Measurements from ENCODE around the gene EPN2. TPM values are rescaled to one million over a fixed set of nuclear protein-coding genes. Genes with fewer than 3 reads are reported as not detected.

Gene EPN2
- polyA plus RNA-seq, 10 donors = 23.0 to 33.8 (median 27.6) TPM

GRCh38 chr17:19308398-19308797, 71.2 kb downstream of the EPN2 start:
- no peak for DNase-seq

- DNase-seq = no peak
Observed at GRCh38 chr17:19309701-19310100, 72.5 kb downstream of the EPN2 start.

GRCh38 chr17:19310151-19310550, 73.0 kb downstream of the EPN2 start:
- DNase-seq = no peak

DNA sequence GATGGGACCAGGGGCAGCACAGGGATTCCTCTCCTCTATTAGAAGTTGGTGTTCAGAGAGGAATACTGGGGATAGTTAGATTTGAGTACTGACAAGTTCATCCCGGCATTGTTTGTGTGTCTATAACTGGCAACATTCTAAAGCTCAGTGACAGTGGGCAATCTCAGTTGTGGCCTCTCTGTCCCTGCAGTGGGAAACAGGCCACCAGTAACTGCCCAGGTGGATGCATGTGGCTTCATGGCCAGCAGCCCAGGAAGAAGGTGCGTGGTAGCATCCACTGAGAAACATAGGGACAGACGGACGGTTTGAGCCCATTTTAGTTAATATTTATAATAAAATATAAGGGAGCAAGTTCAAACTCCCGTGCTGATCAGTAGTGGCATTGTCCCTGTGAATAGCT, 73.8 kb downstream of the EPN2 start:
- no peak for DNase-seq

- DNase-seq = no peak
Observed at GRCh38 chr17:19311421-19312215, 74.5 kb downstream of the EPN2 start.

GRCh38 chr17:19312406-19312805, 75.2 kb downstream of the EPN2 start:
- DNase-seq = no peak

- DNase-seq = no peak
Observed at GRCh38 chr17:19313066-19313745, 76.0 kb downstream of the EPN2 start.

DNA sequence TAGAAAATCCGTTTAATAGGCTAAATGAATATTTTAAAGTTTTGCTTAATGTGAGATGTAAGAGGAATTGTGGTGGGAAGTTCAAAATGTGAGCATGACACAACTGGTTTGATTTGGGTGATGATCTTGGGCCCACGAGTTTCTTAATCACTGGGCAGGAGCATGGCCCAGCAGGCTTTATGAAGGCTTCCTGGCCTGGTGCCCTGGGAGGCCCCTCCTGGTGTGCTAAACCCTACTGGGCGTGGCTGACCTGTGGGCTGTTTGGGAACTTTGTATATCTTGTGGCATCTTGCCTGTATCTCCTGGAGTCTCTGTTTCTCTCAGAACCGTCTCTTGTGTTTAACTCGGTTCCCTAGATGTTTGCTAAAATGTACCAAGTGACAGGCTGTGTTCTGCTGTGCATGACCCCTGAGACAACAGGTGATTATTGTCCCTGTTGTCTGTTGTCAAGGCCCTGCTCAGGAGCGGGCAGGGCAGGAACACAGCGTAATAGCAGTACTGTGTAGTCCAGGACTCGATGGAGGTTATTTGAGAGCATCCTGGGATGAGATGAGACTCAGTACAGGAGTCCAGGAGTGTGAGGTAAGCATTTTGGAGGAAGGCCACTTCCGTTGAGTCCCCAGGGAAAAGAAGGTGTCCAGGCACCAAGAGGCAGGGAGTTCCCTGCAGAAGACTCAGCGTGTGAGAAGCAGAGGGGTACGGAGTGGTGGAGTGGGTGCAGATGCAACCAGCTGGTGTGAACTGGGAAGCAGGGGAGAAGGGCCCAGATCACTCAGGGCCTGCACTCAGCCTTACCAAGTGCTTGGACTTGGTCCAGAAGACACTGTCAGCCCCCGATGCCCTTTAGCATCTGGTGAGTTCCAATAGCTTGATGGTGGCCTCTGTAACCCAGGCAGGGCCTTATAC, 76.8 kb downstream of the EPN2 start:
- DNase-seq = no peak

- no peak for DNase-seq
Observed at GRCh38 chr17:19315104-19315503, 77.9 kb downstream of the EPN2 start.

DNA sequence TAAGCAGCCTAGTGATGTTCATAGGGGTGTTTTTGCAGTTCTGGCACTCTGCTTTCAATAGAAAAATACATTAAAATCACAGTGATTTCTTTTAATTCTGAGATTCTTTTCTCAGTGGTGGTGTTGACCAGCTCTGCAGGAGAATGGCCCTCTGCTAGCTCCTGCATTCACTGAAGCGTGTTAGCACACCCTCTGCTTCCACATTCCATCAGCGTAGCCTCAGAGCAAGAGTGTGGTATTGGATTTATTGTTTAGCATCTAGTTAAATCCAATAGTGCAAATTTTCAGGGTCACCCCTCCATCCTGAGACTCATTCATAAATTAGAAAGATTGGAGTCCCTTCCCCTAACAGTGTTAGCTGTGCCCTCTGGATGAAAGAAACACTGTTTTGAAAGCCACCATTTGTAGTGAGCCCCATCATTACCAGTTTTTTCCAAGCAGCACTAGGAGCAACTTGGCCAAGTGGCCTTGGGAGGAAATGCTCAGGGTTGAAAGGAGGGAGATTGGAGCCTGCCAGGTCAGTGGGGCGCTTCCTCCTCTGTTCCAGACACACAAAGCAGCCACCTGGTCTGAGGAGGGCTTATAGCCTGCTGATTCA, 79.7 kb downstream of the EPN2 start:
- no peak for DNase-seq

GRCh38 chr17:19317359-19318095, 80.4 kb downstream of the EPN2 start:
- peak; percentile 69 to 83 (median 71) for DNase-seq

DNA sequence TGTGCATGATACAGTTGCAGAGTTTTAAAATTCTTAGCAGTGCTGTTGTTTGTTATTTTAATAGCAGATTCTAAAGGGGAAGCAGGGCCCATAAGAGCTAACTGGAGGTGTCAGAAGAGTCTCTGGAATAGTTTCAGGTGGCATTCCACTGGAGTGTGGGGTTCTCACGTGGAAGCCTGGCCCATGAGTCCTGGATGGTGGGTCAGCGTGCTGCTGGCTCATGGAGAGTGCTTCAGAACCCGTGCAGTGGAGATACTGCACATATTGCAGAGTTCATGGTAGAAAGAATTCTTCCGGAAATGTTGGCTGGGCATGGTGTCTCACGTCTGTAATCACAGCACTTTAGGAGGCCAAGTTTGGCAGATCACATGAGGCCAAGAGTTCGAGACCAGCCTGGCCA, 81.4 kb downstream of the EPN2 start:
- no peak for DNase-seq

DNA sequence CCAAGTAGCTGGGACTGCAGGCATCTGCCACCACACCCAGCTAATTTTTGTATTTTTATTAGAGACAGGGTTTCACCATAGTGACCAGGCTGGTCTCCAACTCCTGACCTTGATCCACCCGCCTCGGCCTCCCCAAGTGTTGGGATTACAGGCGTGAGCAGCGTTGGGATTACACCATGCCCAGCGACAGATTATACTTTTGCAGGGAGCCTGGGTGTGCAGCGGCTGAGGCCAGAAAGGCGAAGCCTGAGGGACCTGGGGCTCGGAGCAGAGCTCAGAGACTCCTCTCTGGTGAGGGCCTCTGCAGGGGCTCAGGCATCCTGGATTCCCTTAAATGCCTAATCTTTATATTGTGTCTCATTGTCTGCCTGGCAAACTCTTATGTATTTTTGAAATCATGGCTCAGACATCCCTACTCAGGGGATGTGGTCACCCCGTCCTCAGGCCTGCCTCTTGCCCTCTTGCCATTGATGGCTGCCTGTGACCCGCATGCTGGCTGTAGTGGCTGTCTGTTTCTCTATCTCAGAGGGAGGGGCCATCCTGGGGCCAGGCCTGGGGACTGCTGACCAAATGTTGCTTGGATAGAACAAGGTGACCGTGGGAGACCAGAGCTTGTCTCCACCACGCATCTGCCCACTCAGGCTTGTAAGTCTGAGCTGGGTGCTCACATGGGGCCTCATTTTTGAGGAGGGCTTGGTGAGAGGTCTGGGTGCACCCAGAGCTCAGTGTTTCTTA, 82.8 kb downstream of the EPN2 start:
- no peak for DNase-seq

- DNase-seq = no peak
Observed at GRCh38 chr17:19320876-19321275, 83.7 kb downstream of the EPN2 start.

- DNase-seq = no peak
Observed at GRCh38 chr17:19321481-19322128, 84.4 kb downstream of the EPN2 start.

- no peak for DNase-seq
Observed at GRCh38 chr17:19322129-19322505, 85.0 kb downstream of the EPN2 start.

- no peak for DNase-seq
Observed at GRCh38 chr17:19322861-19323260, 85.7 kb downstream of the EPN2 start.

DNA sequence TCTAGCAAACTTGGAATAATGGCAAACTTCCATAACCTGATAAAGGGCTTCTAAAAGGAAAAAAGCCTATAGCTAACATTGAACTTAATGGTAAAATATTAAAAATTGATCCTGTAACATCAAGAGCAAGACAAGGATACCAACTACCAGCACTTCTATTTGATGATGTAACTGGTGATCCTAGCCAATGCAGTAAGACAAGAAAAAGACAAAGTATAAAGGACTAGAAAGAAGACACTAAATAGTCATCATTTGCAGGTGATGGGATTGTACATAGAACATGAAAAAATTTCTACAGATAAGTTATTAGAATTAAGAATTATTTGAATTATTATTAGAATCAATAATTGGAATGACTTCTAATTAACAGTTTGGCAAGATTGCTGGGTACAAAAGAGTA, 88.4 kb downstream of the EPN2 start:
- DNase-seq = no peak

- DNase-seq = peak in 1 of 3 donors; percentile 67
Observed at GRCh38 chr17:19327031-19327783, 90.0 kb downstream of the EPN2 start.

Data from muscle of back (tissue), 11 donors.